Tibial nerve (tissue), 4 donors: ENCODE measurements around the gene OLR1. TPM values are rescaled to one million over a fixed set of nuclear protein-coding genes. Genes with fewer than 3 reads are reported as not detected.

Experiments used
- DNase-seq, 2 donors: peaks; one replicate each; pipeline ENCODE4 v3.0.0-alpha.2; 2019; ENCODE audit warnings: low spot score in 2 of 2
- H3K27ac ChIP-seq, 4 donors: fragments of 200-600 bp; sonication (generic) in 3 of 4; one replicate each; pipeline ENCODE4 v1.5.1; 2017 to 2019; ENCODE audit warnings: mild to moderate bottlenecking in 1 of 4
- H3K27me3 ChIP-seq, 2 donors: fragments of 200-600 bp; sonication (generic) in 1 of 2; one replicate each; pipeline versions ENCODE4 v1.5.1 to v1.6.0; 2017 to 2019
- H3K36me3 ChIP-seq, 3 donors: fragments of 200-600 bp; sonication (generic); one replicate each; pipeline ENCODE4 v1.5.1; 2018 to 2019
- H3K4me1 ChIP-seq, 4 donors: fragments of 200-600 bp; sonication (generic) in 3 of 4; one replicate each; pipeline ENCODE4 v1.5.1; 2017 to 2019
- H3K4me3 ChIP-seq, 4 donors: fragments of 200-600 bp; sonication (generic) in 3 of 4; one replicate each; pipeline ENCODE4 v1.5.1; 2017 to 2019; ENCODE audit warnings: mild to moderate bottlenecking in 1 of 4, moderate library complexity in 1 of 4
- H3K9me3 ChIP-seq, 4 donors: fragments of 200-600 bp; sonication (generic) in 3 of 4; one replicate each; pipeline ENCODE4 v1.5.1; 2017 to 2019
- CTCF ChIP-seq, 5 experiments: fragments of 200-600 bp in 3 of 5; fragments of 450-650 bp in 2 of 5; sonication (generic) in 3 of 5; IDR thresholded peaks; one replicate each; pipeline ENCODE4 v1.5.1; 2016 to 2019; ENCODE audit warnings: antibody characterized with exemption in 5 of 5, mild to moderate bottlenecking in 3 of 5, moderate library complexity in 2 of 5
- EP300 ChIP-seq, 2 donors: sonication (generic); formaldehyde crosslinking; IDR thresholded peaks; one replicate each; pipeline ENCODE4 v1.6.1; 2017; ENCODE audit warnings: antibody characterized with exemption in 2 of 2, mild to moderate bottlenecking in 1 of 2
- POLR2A ChIP-seq, 2 donors: fragments of 450-650 bp; IDR thresholded peaks; one replicate each; pipeline ENCODE4 v1.6.1; 2017; ENCODE audit warnings: antibody characterized with exemption in 2 of 2, mild to moderate bottlenecking in 2 of 2, moderate library complexity in 2 of 2
- WGBS, 2 donors: methylation state at CpG; one replicate each; pipeline ENCODE4 v1.1.5; 2018; 5-methylcytosine and 5-hydroxymethylcytosine counted together
- total RNA-seq, 4 donors: library from RNA; depleted of rRNA; stranded (reverse); fragments of >200 nt; gene quantifications; one replicate each; pipeline ENCODE4 v1.1.0, GENCODE V29; 2016

OLR1 gene
- total RNA-seq, 4 donors from 2014 or later: 0.84 to 18.1 (median 2.2) TPM

GRCh38 chr12:10126413-10126812, 45.5 kb downstream of the OLR1 start:
- Histone ChIP-seq H3K27ac (no peak overlapping the region), H3K4me3 (no peak overlapping the region), H3K9me3 (no peaks in the 10 kb centered on the region), H3K4me1 (no peaks in the 10 kb centered on the region), H3K36me3 (no peaks in the 10 kb centered on the region), H3K27me3 (no peaks in the 10 kb centered on the region)
- TF ChIP-seq CTCF (IDR thresholded peaks at IDR 0.05) (no peak), EP300 (IDR thresholded peaks at IDR 0.05) (no peak), POLR2A (IDR thresholded peaks at IDR 0.05) (no peak)
- no peak for DNase-seq
- 48 to 59% methylated on average over 1 of the region's 1 CpG for WGBS, 2 donors

GRCh38 chr12:10122689-10123088, 49.2 kb downstream of the OLR1 start:
- no peaks in the 10 kb centered on the region for H3K27me3 ChIP-seq
- 70 to 90% methylated on average over 4 of the region's 4 CpGs for WGBS, 2 donors
- peak overlapping the region in 1 of 4 donors; percentile 0 for H3K27ac ChIP-seq
- no peak for TF ChIP-seq EP300 (IDR thresholded peaks at IDR 0.05)
- no peak for TF ChIP-seq POLR2A (IDR thresholded peaks at IDR 0.05)
- TF ChIP-seq CTCF (IDR thresholded peaks at IDR 0.05): no peak
- no peak for DNase-seq
- H3K36me3 ChIP-seq: no peaks in the 10 kb centered on the region
- no peaks in the 10 kb centered on the region for H3K9me3 ChIP-seq
- no peaks in the 10 kb centered on the region for H3K4me1 ChIP-seq
- H3K4me3 ChIP-seq: no peak overlapping the region

GRCh38 chr12:10121278-10121677, 50.7 kb downstream of the OLR1 start:
- WGBS, 2 donors: 67 to 68% methylated on average over 7 of the region's 7 CpGs
- no peaks in the 10 kb centered on the region for H3K36me3 ChIP-seq
- H3K4me3 ChIP-seq: no peak overlapping the region
- DNase-seq: no peak
- H3K9me3 ChIP-seq: no peaks in the 10 kb centered on the region
- peak overlapping the region in 1 of 4 donors; percentile 23 for H3K27ac ChIP-seq
- TF ChIP-seq EP300 (IDR thresholded peaks at IDR 0.05) (peak; percentile 19 to 66), CTCF (IDR thresholded peaks at IDR 0.05) (no peak), POLR2A (IDR thresholded peaks at IDR 0.05) (no peak)
- H3K27me3 ChIP-seq: no peaks in the 10 kb centered on the region
- H3K4me1 ChIP-seq: no peaks in the 10 kb centered on the region

- DNase-seq: no peak
- Histone ChIP-seq H3K9me3 (no peaks in the 10 kb centered on the region), H3K36me3 (no peaks in the 10 kb centered on the region), H3K4me1 (no peaks in the 10 kb centered on the region), H3K4me3 (no peak overlapping the region), H3K27ac (no peak overlapping the region), H3K27me3 (no peaks in the 10 kb centered on the region)
- TF ChIP-seq CTCF (IDR thresholded peaks at IDR 0.05) (no peak), POLR2A (IDR thresholded peaks at IDR 0.05) (no peak), EP300 (IDR thresholded peaks at IDR 0.05) (no peak)
- 46 to 62% methylated on average over 3 of the region's 3 CpGs for WGBS, 2 donors
Measured at GRCh38 chr12:10119066-10119465, 52.9 kb downstream of the OLR1 start.

GRCh38 chr12:10115890-10116289, 56.0 kb downstream of the OLR1 start:
- Histone ChIP-seq H3K36me3 (no peaks in the 10 kb centered on the region), H3K27ac (no peak overlapping the region), H3K4me3 (no peak overlapping the region), H3K9me3 (peaks cover 0 to 5% (median 0%) of the 10 kb centered on the region in 4 donors), H3K27me3 (no peaks in the 10 kb centered on the region), H3K4me1 (no peaks in the 10 kb centered on the region)
- TF ChIP-seq CTCF (IDR thresholded peaks at IDR 0.05) (no peak), POLR2A (IDR thresholded peaks at IDR 0.05) (no peak), EP300 (IDR thresholded peaks at IDR 0.05) (no peak)
- no peak for DNase-seq
- WGBS, 2 donors: 91 to 95% methylated on average over 7 of the region's 7 CpGs
